ENCODE results near the gene ALKBH6. TPM values are rescaled to one million over a fixed set of nuclear protein-coding genes. Genes with fewer than 3 reads are reported as not detected.

ALKBH6 gene
- total and polyA plus RNA-seq, 2 experiments from 2014 or later: 33.6 to 51.4 TPM

DNA sequence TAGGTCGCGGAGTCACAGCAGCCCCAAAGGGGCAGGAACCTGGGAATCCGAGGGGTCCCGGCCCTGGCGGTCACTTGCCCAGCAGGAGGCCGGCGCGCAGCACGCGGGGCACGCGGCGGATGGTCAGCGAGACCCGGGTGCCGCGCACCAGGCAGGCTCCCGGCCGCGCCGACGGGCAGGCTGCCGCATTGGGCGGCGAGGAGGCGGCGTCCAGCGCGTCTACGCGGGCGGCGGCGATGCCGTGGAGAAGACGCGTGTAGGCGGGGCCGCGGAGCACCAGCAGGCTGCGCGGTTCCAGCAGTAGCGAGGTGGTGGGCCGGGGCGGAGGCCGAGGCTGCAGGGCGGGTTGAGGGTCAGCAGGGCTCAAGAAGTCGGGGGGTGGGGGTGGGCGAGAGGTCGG, 4.8 kb downstream of the ALKBH6 start:
- TF ChIP-seq JUNB (IDR thresholded peaks at IDR 0.05; ENCODE audit: unreplicated experiment) (no peak), POLR2AphosphoS5 (IDR thresholded peaks at IDR 0.05; ENCODE audit: low read depth) (peak; percentile 58), CREB1 (CRISPR knock-in tag; IDR thresholded peaks at IDR 0.05; ENCODE audit: low read depth) (peak; percentile 58; the same call in 1 of the 2 replicates)
- H3K27ac ChIP-seq (ENCODE audit: low read depth): no peak overlapping the region
- ATAC-seq (peak; percentile 63), DNase-seq (ENCODE audit: low spot score) (peak; percentile 82)
- H3K27me3 Mint-ChIP-seq (ENCODE audit: insufficient read depth, low read depth, poor library complexity): peaks cover 21% of the 10 kb centered on the region
- 0 out of 2 replicates have a peak overlapping the region, but pooled peaks have one; percentile 12 for H3K27ac Mint-ChIP-seq
- H3K27me3 ChIP-seq (ENCODE audit: insufficient read depth): no peaks in the 10 kb centered on the region
- H3K79me2 ChIP-seq (replicated peaks; ENCODE audit: insufficient read depth): peaks cover 4% of the 10 kb centered on the region
- peak overlapping the region; percentile 95 for H3K4me3 Mint-ChIP-seq
- H3K9me2 ChIP-seq (ENCODE audit: insufficient read depth): no peaks in the 10 kb centered on the region
- H2AFZ ChIP-seq: peak overlapping the region; percentile 83
- peak overlapping the region; percentile 85 for H3K4me2 ChIP-seq
- peak overlapping the region; percentile 85 for H3K4me3 ChIP-seq
- H3K36me3 ChIP-seq (ENCODE audit: insufficient read depth): 0 out of 2 replicates have a peak, but pooled peaks cover 5% of the 10 kb centered on the region
- H3K4me1 ChIP-seq (ENCODE audit: insufficient read depth): peaks cover 20% of the 10 kb centered on the region; the same call in 1 of the 2 replicates
- no peaks in the 10 kb centered on the region; the same call in 1 of the 2 replicates for H4K20me1 ChIP-seq (replicated peaks; ENCODE audit: insufficient read depth)
- no peaks in the 10 kb centered on the region for H3F3A ChIP-seq (replicated peaks; ENCODE audit: low read depth)
- H3K9me3 Mint-ChIP-seq: no peaks in the 10 kb centered on the region; the same call in 2 of the 3 replicates
- peaks cover 27% of the 10 kb centered on the region for H3K4me1 Mint-ChIP-seq
- H3K36me3 Mint-ChIP-seq (ENCODE audit: low read depth): peaks cover 20% of the 10 kb centered on the region

DNA sequence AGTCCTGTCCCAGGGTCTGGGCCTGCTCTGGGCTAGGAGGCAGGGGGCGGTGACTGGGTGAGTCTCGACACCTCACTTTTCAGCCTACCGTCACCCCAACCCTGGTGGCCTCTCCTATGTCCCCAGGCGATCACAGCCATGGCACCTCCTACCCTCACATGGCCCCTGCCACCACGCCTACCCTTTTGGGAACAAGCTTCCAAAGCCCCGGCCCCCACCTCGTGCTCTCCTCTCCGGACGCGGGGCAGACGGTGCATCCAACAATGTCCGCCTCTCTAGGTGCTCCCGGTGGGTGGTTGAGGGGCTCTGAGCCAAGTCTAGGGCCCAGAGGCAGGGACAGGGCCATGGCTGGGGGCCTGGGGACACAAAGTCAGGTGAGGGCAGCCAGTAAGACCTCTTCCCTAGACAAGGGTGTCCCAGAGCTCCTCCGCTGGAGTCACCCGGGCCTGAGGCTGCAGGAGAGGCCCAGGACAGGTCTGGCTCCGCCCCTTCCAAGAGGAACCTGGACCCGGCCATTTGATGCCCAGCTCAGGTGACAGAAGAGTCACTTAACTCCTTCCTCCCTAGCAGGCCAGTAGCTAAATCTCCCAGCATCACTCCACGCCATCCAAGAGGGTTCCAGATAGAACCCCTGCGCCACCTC, 5.6 kb downstream of the ALKBH6 start, which contains the start of gene SYNE4:
Gene SYNE4, minus strand, starts transcription at position 478 of the 643 bp plus-strand sequence. Its CDS starts 132 bp downstream, at position 346.
- Histone ChIP-seq H3K27ac (ENCODE audit: low read depth) (0 out of 2 replicates have a peak within 1 kb of the TSS, but pooled peaks have one; percentile 12), H3K79me2 (replicated peaks; ENCODE audit: insufficient read depth) (peaks cover 2% of the 10 kb centered on the region), H2AFZ (peak within 1 kb of the TSS; percentile 83), H3K9me2 (ENCODE audit: insufficient read depth) (no peaks in the 10 kb centered on the region), H3K4me3 (peak within 1 kb of the TSS; percentile 85), H3K4me2 (peak within 1 kb of the TSS; percentile 85), H3K4me1 (ENCODE audit: insufficient read depth) (peaks cover 17% of the 10 kb centered on the region; the same call in 1 of the 2 replicates), H3K27me3 (ENCODE audit: insufficient read depth) (no peaks in the 10 kb centered on the region), H3K36me3 (ENCODE audit: insufficient read depth) (0 out of 2 replicates have a peak, but pooled peaks cover 5% of the 10 kb centered on the region), H3F3A (replicated peaks; ENCODE audit: low read depth) (no peaks in the 10 kb centered on the region), H4K20me1 (replicated peaks; ENCODE audit: insufficient read depth) (no peaks in the 10 kb centered on the region; the same call in 1 of the 2 replicates)
- Mint-ChIP-seq H3K4me3 (peak within 1 kb of the TSS; percentile 95), H3K27me3 (ENCODE audit: insufficient read depth, low read depth, poor library complexity) (peaks cover 15% of the 10 kb centered on the region), H3K36me3 (ENCODE audit: low read depth) (peaks cover 25% of the 10 kb centered on the region), H3K27ac (peak within 1 kb of the TSS; percentile 95), H3K9me3 (no peaks in the 10 kb centered on the region; the same call in 2 of the 3 replicates), H3K4me1 (peaks cover 23% of the 10 kb centered on the region)
- DNase-seq (ENCODE audit: low spot score): peak; percentile 93
- TF ChIP-seq POLR2AphosphoS5 (IDR thresholded peaks at IDR 0.05; ENCODE audit: low read depth): peak; percentile 78
- TF ChIP-seq CREB1 (CRISPR knock-in tag; IDR thresholded peaks at IDR 0.05; ENCODE audit: low read depth): no peak
- peak; percentile 87 for ATAC-seq

DNA sequence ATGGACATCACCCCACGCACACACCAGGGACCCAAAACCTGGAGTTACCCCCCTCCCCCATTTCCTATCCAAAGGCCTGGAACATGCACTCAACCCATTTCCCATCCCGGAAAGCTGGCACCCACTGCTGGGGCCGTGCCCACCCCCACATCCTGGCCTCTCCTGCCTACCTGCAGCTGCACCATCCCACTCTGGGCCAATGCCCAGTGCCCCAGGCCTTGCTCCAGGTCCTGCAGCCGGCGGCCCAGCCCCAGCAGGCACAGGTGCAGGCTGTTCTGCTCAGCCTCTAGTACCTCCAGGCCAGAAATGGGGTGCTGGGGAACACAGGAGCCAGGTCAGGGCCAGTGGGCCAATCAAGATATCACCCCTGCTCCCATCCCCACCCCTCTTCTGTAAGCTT, 7.1 kb downstream of the ALKBH6 start:
- H3K4me2 ChIP-seq: no peak overlapping the region
- H3K27me3 ChIP-seq (ENCODE audit: insufficient read depth): no peaks in the 10 kb centered on the region
- no peak overlapping the region for H3K27ac ChIP-seq (ENCODE audit: low read depth)
- Mint-ChIP-seq H3K4me3 (peak overlapping the region; percentile 56; the same call in 2 of the 3 replicates), H3K4me1 (peaks cover 20% of the 10 kb centered on the region), H3K27me3 (ENCODE audit: insufficient read depth, low read depth, poor library complexity) (peaks cover 14% of the 10 kb centered on the region), H3K27ac (no peak overlapping the region), H3K36me3 (ENCODE audit: low read depth) (peaks cover 39% of the 10 kb centered on the region), H3K9me3 (no peaks in the 10 kb centered on the region; the same call in 2 of the 3 replicates)
- H3K9me2 ChIP-seq (ENCODE audit: insufficient read depth): no peaks in the 10 kb centered on the region
- no peaks in the 10 kb centered on the region for H3K79me2 ChIP-seq (replicated peaks; ENCODE audit: insufficient read depth)
- no peak overlapping the region for H2AFZ ChIP-seq
- no peak overlapping the region for H3K4me3 ChIP-seq
- no peaks in the 10 kb centered on the region for H3F3A ChIP-seq (replicated peaks; ENCODE audit: low read depth)
- H3K36me3 ChIP-seq (ENCODE audit: insufficient read depth): peaks cover 5% of the 10 kb centered on the region; the same call in 1 of the 2 replicates
- H4K20me1 ChIP-seq (replicated peaks; ENCODE audit: insufficient read depth): no peaks in the 10 kb centered on the region; the same call in 1 of the 2 replicates
- ATAC-seq: no peak
- H3K4me1 ChIP-seq (ENCODE audit: insufficient read depth): peaks cover 13% of the 10 kb centered on the region; the same call in 1 of the 2 replicates
- DNase-seq (ENCODE audit: low spot score): no peak
- TF ChIP-seq, protein P1, sequence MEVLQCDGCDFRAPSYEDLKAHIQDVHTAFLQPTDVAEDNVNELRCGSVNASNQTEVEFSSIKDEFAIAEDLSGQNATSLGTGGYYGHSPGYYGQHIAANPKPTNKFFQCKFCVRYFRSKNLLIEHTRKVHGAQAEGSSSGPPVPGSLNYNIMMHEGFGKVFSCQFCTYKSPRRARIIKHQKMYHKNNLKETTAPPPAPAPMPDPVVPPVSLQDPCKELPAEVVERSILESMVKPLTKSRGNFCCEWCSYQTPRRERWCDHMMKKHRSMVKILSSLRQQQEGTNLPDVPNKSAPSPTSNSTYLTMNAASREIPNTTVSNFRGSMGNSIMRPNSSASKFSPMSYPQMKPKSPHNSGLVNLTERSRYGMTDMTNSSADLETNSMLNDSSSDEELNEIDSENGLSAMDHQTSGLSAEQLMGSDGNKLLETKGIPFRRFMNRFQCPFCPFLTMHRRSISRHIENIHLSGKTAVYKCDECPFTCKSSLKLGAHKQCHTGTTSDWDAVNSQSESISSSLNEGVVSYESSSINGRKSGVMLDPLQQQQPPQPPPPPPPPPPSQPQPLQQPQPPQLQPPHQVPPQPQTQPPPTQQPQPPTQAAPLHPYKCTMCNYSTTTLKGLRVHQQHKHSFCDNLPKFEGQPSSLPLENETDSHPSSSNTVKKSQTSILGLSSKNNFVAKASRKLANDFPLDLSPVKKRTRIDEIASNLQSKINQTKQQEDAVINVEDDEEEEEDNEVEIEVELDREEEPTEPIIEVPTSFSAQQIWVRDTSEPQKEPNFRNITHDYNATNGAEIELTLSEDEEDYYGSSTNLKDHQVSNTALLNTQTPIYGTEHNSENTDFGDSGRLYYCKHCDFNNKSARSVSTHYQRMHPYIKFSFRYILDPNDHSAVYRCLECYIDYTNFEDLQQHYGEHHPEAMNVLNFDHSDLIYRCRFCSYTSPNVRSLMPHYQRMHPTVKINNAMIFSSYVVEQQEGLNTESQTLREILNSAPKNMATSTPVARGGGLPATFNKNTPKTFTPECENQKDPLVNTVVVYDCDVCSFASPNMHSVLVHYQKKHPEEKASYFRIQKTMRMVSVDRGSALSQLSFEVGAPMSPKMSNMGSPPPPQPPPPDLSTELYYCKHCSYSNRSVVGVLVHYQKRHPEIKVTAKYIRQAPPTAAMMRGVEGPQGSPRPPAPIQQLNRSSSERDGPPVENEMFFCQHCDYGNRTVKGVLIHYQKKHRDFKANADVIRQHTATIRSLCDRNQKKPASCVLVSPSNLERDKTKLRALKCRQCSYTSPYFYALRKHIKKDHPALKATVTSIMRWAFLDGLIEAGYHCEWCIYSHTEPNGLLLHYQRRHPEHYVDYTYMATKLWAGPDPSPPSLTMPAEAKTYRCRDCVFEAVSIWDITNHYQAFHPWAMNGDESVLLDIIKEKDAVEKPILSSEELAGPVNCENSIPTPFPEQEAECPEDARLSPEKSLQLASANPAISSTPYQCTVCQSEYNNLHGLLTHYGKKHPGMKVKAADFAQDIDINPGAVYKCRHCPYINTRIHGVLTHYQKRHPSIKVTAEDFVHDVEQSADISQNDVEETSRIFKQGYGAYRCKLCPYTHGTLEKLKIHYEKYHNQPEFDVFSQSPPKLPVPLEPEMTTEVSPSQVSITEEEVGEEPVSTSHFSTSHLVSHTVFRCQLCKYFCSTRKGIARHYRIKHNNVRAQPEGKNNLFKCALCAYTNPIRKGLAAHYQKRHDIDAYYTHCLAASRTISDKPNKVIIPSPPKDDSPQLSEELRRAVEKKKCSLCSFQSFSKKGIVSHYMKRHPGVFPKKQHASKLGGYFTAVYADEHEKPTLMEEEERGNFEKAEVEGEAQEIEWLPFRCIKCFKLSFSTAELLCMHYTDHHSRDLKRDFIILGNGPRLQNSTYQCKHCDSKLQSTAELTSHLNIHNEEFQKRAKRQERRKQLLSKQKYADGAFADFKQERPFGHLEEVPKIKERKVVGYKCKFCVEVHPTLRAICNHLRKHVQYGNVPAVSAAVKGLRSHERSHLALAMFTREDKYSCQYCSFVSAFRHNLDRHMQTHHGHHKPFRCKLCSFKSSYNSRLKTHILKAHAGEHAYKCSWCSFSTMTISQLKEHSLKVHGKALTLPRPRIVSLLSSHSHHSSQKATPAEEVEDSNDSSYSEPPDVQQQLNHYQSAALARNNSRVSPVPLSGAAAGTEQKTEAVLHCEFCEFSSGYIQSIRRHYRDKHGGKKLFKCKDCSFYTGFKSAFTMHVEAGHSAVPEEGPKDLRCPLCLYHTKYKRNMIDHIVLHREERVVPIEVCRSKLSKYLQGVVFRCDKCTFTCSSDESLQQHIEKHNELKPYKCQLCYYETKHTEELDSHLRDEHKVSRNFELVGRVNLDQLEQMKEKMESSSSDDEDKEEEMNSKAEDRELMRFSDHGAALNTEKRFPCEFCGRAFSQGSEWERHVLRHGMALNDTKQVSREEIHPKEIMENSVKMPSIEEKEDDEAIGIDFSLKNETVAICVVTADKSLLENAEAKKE (CRISPR knock-in tag; IDR thresholded peaks at IDR 0.05): no peak
- TF ChIP-seq JUNB (IDR thresholded peaks at IDR 0.05; ENCODE audit: unreplicated experiment): no peak
- no peak for TF ChIP-seq EZH2 (IDR thresholded peaks at IDR 0.05; ENCODE audit: low read depth, unreplicated experiment)
- TF ChIP-seq, protein P2, sequence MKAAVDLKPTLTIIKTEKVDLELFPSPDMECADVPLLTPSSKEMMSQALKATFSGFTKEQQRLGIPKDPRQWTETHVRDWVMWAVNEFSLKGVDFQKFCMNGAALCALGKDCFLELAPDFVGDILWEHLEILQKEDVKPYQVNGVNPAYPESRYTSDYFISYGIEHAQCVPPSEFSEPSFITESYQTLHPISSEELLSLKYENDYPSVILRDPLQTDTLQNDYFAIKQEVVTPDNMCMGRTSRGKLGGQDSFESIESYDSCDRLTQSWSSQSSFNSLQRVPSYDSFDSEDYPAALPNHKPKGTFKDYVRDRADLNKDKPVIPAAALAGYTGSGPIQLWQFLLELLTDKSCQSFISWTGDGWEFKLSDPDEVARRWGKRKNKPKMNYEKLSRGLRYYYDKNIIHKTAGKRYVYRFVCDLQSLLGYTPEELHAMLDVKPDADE (IDR thresholded peaks at IDR 0.05): no peak
- TF ChIP-seq STAT1 (IDR thresholded peaks at IDR 0.05; ENCODE audit: unreplicated experiment): no peak
- TF ChIP-seq POLR2AphosphoS5 (IDR thresholded peaks at IDR 0.05; ENCODE audit: low read depth): no peak
